ENCODE data around the gene BICC1.

DNA sequence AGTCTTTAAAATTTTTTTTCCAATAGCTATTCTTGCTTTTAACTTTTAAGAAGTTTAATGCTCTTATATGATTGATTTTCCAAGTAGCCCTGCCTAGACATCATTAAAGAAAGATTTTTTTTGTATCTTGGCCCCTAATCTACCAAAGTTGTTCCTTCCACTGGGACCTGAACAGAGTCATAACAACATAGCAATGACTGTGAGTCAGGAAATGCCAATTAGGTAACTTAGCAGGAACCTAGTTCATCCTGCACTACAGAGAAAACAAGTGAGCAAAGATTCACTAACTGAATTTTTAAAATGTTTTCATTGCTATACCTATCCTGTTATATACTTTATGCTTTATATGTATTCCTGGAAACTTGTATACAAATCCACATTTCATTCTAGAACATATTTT lies 284.7 kb downstream of the BICC1 start:
- no peak for TF ChIP-seq POLR2AphosphoS5 (IDR thresholded peaks at IDR 0.05; ENCODE audit: low read depth)
- TF ChIP-seq, protein P1, sequence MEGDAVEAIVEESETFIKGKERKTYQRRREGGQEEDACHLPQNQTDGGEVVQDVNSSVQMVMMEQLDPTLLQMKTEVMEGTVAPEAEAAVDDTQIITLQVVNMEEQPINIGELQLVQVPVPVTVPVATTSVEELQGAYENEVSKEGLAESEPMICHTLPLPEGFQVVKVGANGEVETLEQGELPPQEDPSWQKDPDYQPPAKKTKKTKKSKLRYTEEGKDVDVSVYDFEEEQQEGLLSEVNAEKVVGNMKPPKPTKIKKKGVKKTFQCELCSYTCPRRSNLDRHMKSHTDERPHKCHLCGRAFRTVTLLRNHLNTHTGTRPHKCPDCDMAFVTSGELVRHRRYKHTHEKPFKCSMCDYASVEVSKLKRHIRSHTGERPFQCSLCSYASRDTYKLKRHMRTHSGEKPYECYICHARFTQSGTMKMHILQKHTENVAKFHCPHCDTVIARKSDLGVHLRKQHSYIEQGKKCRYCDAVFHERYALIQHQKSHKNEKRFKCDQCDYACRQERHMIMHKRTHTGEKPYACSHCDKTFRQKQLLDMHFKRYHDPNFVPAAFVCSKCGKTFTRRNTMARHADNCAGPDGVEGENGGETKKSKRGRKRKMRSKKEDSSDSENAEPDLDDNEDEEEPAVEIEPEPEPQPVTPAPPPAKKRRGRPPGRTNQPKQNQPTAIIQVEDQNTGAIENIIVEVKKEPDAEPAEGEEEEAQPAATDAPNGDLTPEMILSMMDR (IDR thresholded peaks at IDR 0.05; ENCODE audit: insufficient read depth, low read length) = no peak
- TF ChIP-seq, protein P2, sequence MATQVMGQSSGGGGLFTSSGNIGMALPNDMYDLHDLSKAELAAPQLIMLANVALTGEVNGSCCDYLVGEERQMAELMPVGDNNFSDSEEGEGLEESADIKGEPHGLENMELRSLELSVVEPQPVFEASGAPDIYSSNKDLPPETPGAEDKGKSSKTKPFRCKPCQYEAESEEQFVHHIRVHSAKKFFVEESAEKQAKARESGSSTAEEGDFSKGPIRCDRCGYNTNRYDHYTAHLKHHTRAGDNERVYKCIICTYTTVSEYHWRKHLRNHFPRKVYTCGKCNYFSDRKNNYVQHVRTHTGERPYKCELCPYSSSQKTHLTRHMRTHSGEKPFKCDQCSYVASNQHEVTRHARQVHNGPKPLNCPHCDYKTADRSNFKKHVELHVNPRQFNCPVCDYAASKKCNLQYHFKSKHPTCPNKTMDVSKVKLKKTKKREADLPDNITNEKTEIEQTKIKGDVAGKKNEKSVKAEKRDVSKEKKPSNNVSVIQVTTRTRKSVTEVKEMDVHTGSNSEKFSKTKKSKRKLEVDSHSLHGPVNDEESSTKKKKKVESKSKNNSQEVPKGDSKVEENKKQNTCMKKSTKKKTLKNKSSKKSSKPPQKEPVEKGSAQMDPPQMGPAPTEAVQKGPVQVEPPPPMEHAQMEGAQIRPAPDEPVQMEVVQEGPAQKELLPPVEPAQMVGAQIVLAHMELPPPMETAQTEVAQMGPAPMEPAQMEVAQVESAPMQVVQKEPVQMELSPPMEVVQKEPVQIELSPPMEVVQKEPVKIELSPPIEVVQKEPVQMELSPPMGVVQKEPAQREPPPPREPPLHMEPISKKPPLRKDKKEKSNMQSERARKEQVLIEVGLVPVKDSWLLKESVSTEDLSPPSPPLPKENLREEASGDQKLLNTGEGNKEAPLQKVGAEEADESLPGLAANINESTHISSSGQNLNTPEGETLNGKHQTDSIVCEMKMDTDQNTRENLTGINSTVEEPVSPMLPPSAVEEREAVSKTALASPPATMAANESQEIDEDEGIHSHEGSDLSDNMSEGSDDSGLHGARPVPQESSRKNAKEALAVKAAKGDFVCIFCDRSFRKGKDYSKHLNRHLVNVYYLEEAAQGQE (IDR thresholded peaks at IDR 0.05; ENCODE audit: insufficient replicate concordance, low read depth) = no peak

Measured in HL-60 (cell line).